GM06990 (cell line): Measurements from ENCODE around the gene PRRC1.

Experiments
- DNase-seq: peaks from one replicate; pipeline ENCODE4 v3.0.0-alpha.2; 2011; ENCODE audit not compliant: insufficient read length; ENCODE audit errors: extremely low read depth
- H3K27me3 ChIP-seq: replicated peaks from 2 replicates; pipeline ENCODE4 v1.6.0; 2011; ENCODE audit warnings: low read length; ENCODE audit not compliant: control insufficient read depth, insufficient read depth
- H3K36me3 ChIP-seq: 2 replicates; pipeline ENCODE4 v1.5.1; 2011; ENCODE audit warnings: low read length; ENCODE audit not compliant: control insufficient read depth, insufficient read depth
- H3K4me3 ChIP-seq: replicated peaks from 2 replicates; pipeline ENCODE4 v1.5.1; 2011; ENCODE audit warnings: low read depth, mild to moderate bottlenecking, control low read depth, low read length
- TF ChIP-seq, protein P1 (sequence below): IDR thresholded peaks from 2 replicates; pipeline ENCODE4 v1.5.1; 2011; ENCODE audit warnings: low read length, control low read depth, mild to moderate bottlenecking, inconsistent platforms; ENCODE audit not compliant: insufficient read depth, poor library complexity, severe bottlenecking

PRRC1 gene

DNA sequence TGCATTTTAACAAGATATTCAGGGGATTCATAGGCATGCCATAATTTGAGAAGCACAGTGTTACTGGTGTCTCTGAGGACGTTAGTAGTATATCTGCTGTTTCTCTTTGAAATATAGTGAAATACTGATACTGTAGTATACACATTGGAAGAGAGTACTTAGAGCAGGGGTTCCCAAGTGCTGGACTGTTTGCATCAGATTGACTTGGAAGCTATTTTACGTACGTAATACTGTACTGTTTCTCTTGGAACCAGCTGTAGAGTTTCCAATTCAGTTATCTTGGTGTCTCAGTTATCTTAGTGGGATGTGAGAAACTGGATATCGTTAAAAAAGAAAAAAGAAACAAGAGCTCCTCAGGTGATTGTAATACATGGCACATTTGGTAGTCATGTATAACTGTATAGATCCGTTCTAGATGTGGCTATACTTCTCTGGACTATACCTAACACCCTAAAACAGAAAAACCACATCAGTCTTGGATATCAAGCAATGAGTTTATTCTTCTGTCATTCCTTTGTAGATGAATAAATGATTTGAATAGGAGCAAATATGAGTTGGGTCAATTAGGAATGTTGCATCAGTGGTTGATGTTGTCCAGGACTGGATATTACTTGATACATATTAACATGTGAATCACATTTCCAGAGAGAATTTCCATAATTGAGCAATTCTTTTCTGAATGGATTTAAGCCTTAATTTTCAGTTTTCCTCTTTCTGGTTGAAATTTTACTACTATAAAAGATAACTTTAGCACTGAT, 33.4 kb downstream of the PRRC1 start:
- peaks cover 5% of the 10 kb centered on the region for H3K36me3 ChIP-seq
- no peak overlapping the region for H3K4me3 ChIP-seq
- DNase-seq, result no peak
- H3K27me3 ChIP-seq, result no peaks in the 10 kb centered on the region
- TF ChIP-seq, protein P1, sequence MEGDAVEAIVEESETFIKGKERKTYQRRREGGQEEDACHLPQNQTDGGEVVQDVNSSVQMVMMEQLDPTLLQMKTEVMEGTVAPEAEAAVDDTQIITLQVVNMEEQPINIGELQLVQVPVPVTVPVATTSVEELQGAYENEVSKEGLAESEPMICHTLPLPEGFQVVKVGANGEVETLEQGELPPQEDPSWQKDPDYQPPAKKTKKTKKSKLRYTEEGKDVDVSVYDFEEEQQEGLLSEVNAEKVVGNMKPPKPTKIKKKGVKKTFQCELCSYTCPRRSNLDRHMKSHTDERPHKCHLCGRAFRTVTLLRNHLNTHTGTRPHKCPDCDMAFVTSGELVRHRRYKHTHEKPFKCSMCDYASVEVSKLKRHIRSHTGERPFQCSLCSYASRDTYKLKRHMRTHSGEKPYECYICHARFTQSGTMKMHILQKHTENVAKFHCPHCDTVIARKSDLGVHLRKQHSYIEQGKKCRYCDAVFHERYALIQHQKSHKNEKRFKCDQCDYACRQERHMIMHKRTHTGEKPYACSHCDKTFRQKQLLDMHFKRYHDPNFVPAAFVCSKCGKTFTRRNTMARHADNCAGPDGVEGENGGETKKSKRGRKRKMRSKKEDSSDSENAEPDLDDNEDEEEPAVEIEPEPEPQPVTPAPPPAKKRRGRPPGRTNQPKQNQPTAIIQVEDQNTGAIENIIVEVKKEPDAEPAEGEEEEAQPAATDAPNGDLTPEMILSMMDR, result no peak

DNA sequence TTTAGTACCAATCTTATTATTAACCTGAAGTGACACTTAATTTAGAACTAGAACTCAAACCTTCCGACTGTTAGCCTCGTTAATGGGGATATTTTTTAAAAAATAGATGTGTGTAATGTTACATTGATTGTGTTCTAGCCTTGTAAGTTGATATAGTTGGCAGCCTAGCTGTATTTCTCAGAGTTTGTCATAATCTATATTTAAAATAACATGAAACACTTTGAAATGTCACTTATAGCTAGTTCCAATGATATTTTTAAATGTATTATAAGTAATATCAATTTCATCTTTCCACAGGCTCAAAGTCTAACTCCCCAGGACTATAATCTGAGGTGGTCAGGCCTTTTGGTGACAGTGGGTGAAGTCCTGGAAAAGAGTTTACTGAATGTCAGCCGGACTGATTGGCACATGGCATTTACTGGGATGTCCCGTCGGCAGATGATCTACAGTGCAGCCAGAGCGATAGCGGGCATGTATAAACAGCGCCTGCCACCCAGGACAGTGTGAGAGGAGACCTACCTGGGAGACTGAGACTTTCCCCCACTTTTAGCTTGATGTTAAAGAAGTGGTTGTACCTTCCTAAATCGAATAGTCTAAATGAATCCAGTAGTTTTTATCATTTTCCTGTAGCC, 34.1 kb downstream of the PRRC1 start:
- Histone ChIP-seq H3K36me3 (peaks cover 5% of the 10 kb centered on the region), H3K27me3 (no peaks in the 10 kb centered on the region), H3K4me3 (no peak overlapping the region)
- no peak for DNase-seq
- TF ChIP-seq, protein P1, result no peak

DNA sequence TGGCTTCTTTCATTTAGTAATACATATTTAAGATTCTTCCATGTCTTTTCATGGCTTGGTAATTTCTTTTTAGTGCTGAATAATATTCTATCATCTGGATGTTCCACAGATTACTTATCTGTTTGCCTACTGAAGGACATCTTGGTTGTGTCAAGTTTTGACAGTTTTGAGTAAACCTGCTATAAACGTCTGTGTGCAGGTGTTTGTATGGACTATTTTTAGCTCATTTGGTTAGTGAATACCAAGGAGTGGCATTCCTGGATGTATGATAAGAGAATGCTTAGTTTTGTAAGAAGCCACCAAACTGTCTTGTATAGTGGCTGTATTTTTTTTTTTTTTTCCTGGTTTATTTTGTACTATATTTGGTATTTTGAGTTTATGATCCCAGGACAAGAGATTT, 38.4 kb downstream of the PRRC1 start:
- DNase-seq, result no peak
- H3K36me3 ChIP-seq, result peaks cover 5% of the 10 kb centered on the region
- H3K27me3 ChIP-seq, result no peaks in the 10 kb centered on the region
- no peak overlapping the region for H3K4me3 ChIP-seq
- TF ChIP-seq, protein P1, result no peak

DNA sequence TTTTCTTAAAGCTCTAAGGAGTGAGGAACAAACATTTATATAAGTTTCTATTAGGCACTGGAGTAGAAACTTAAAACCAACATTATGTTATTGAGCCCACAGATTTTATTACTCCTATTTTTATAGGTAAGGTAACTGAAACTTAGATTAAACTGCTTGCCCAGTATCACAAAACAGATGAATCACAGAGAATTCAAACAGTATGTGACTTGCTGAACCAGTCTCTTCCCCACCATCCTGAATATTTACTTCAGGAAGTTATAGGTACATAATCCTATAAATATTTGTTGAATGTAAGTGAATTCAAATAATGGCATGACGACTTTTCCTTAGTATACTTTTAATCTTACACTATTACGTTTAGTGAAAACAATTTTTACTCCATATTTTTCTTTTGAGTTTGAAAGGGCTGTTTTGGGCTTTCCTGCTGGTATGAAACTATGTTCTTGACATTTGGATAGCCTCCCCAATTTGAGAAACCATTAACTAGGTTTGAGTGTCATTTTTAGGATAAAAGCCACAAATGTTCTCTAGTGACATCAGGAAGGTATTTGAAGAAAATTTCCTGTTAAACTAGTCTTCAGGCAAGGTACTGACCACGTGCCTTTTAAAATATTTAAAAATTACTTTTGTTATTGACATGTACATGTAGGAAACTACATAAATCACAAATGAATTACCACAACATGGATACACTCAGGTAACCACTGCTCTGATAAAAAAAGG, 39.3 kb downstream of the PRRC1 start:
- no peak for DNase-seq
- H3K4me3 ChIP-seq, result no peak overlapping the region
- peaks cover 3% of the 10 kb centered on the region for H3K36me3 ChIP-seq
- TF ChIP-seq, protein P1, result no peak
- no peaks in the 10 kb centered on the region for H3K27me3 ChIP-seq

DNA sequence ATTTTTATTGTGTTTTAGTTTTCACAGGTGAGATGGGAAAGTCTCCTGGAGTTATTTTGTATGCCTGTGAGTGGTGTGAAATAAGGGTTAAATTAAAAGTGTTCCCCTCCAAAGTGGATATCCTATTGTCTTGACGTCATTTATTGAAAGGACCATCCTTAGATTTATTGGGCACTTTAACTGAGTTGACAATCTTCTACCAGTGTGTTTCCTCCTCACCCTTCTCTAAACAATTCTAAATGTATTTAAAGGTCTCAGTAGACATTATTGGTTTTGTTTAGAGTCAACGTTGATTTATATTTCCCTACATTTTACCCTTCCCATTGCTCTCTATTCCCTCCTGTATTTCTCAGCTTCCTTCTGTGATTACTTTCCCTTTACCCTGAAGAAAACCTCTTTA, 40.8 kb downstream of the PRRC1 start:
- no peak for DNase-seq

More for the DNA sequence above, 40.8 kb downstream of the PRRC1 start:
- no peak overlapping the region for H3K4me3 ChIP-seq
- TF ChIP-seq, protein P1, result no peak
- H3K36me3 ChIP-seq, result peaks cover 2% of the 10 kb centered on the region; the same call in 1 of the 2 replicates
- H3K27me3 ChIP-seq, result no peaks in the 10 kb centered on the region
